Measurements from ENCODE around the gene UGCG.

The UGCG gene

DNA sequence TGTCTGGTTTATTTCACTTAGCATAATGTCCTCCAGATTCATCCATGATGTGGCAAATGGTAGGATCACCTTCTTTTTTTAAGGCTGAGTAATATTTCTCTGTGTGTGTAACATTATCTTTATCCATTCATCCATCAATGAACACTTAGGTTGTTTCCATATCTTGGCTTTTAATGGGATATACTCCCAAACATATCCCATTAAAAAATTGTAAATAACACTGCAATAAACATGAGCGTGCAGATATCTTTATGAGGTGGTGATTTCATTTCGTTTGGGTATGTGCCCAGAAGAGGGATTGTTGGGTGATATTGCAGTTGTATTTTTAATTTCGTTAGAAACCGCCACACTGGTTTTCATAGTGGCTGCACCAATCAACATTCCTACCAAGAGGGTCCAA, 36.2 kb upstream of the UGCG start:
- H3K27me3 ChIP-seq (ENCODE audit: low read length): no peaks in the 10 kb centered on the region
- no peaks in the 10 kb centered on the region for H3K9me2 ChIP-seq (replicated peaks; ENCODE audit: insufficient read depth, low read length)
- no peak overlapping the region for H2AFZ ChIP-seq (ENCODE audit: low read depth, low read length, severe bottlenecking)
- TF ChIP-seq EZH2phosphoT487 (conservative IDR thresholded peaks at IDR 0.05; ENCODE audit: low read length): no peak
- TF ChIP-seq, protein P1, sequence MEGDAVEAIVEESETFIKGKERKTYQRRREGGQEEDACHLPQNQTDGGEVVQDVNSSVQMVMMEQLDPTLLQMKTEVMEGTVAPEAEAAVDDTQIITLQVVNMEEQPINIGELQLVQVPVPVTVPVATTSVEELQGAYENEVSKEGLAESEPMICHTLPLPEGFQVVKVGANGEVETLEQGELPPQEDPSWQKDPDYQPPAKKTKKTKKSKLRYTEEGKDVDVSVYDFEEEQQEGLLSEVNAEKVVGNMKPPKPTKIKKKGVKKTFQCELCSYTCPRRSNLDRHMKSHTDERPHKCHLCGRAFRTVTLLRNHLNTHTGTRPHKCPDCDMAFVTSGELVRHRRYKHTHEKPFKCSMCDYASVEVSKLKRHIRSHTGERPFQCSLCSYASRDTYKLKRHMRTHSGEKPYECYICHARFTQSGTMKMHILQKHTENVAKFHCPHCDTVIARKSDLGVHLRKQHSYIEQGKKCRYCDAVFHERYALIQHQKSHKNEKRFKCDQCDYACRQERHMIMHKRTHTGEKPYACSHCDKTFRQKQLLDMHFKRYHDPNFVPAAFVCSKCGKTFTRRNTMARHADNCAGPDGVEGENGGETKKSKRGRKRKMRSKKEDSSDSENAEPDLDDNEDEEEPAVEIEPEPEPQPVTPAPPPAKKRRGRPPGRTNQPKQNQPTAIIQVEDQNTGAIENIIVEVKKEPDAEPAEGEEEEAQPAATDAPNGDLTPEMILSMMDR (IDR thresholded peaks at IDR 0.05; ENCODE audit: insufficient read depth, low read length, poor library complexity, severe bottlenecking): no peak
- H4K20me1 ChIP-seq (ENCODE audit: low read depth, low read length): no peaks in the 10 kb centered on the region
- H3K4me3 ChIP-seq (ENCODE audit: insufficient read depth, low read length, poor library complexity, severe bottlenecking): no peak overlapping the region
- H3K27ac ChIP-seq (ENCODE audit: low read depth, low read length): no peak overlapping the region
- no peak overlapping the region for H3K4me2 ChIP-seq (ENCODE audit: low read depth, low read length, poor library complexity, severe bottlenecking)
- H3K9ac ChIP-seq (ENCODE audit: low read length): no peak overlapping the region
- H3K36me3 ChIP-seq (ENCODE audit: low read length): no peaks in the 10 kb centered on the region
- no peaks in the 10 kb centered on the region for H3K79me2 ChIP-seq (ENCODE audit: insufficient read depth, low read length)
- H3F3A ChIP-seq (ENCODE audit: insufficient read depth): no peaks in the 10 kb centered on the region
- H3K9me3 ChIP-seq (ENCODE audit: insufficient read depth, low read length): no peaks in the 10 kb centered on the region

DNA sequence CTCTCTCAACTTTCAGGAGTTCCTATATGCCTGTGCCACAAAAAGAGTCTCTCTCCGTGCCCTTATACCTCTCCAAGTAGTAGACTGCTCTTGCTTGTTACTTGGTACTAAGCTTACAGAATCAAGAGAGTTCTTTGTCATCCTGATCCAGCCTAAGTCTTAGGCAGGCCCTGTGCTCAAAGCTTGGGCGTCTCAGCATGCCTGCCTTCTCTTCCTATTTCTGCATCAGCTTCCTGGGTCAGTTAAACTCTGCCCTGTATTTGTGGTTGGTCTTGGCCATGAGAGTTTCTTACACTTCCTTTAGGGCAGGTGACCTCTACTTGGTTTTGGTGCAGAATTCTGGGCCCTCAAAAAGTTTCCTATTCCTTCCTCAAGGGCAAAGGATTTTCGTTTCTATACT, 33.0 kb upstream of the UGCG start:
- no peak overlapping the region for H3K9ac ChIP-seq (ENCODE audit: low read length)
- no peak overlapping the region for H3K4me3 ChIP-seq (ENCODE audit: insufficient read depth, low read length, poor library complexity, severe bottlenecking)
- H3K27me3 ChIP-seq (ENCODE audit: low read length): no peaks in the 10 kb centered on the region
- no peak overlapping the region for H2AFZ ChIP-seq (ENCODE audit: low read depth, low read length, severe bottlenecking)
- no peaks in the 10 kb centered on the region for H3K79me2 ChIP-seq (ENCODE audit: insufficient read depth, low read length)
- no peaks in the 10 kb centered on the region for H3K36me3 ChIP-seq (ENCODE audit: low read length)
- no peaks in the 10 kb centered on the region for H3K9me3 ChIP-seq (ENCODE audit: insufficient read depth, low read length)
- no peaks in the 10 kb centered on the region for H4K20me1 ChIP-seq (ENCODE audit: low read depth, low read length)
- H3K27ac ChIP-seq (ENCODE audit: low read depth, low read length): no peak overlapping the region
- H3K9me2 ChIP-seq (replicated peaks; ENCODE audit: insufficient read depth, low read length): no peaks in the 10 kb centered on the region
- no peak overlapping the region for H3K4me2 ChIP-seq (ENCODE audit: low read depth, low read length, poor library complexity, severe bottlenecking)
- H3F3A ChIP-seq (ENCODE audit: insufficient read depth): no peaks in the 10 kb centered on the region
- TF ChIP-seq, protein P1 (IDR thresholded peaks at IDR 0.05; ENCODE audit: insufficient read depth, low read length, poor library complexity, severe bottlenecking): no peak
- no peak for TF ChIP-seq EZH2phosphoT487 (conservative IDR thresholded peaks at IDR 0.05; ENCODE audit: low read length)

DNA sequence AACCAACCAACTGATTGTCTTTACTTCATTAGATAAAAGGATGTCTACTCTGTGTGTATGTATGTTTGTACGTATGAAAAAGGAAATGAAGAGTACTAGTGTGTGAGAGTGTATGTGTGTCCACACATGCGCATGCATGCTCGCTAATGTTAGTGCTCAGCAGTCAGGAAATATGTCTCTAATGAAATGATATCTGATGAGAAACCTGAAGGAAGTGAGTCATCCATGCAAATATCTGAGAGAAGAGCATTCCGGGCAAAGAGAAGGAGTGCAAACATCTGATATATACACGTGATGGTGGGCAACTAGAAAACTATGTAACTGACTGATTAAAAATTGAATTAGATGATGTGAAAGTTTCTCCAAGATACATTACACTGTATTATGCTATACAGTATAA, 29.6 kb upstream of the UGCG start:
- TF ChIP-seq EZH2phosphoT487 (conservative IDR thresholded peaks at IDR 0.05; ENCODE audit: low read length): no peak
- TF ChIP-seq, protein P1 (IDR thresholded peaks at IDR 0.05; ENCODE audit: insufficient read depth, low read length, poor library complexity, severe bottlenecking): no peak
- Histone ChIP-seq H4K20me1 (ENCODE audit: low read depth, low read length) (no peaks in the 10 kb centered on the region), H3F3A (ENCODE audit: insufficient read depth) (no peaks in the 10 kb centered on the region), H3K9me3 (ENCODE audit: insufficient read depth, low read length) (no peaks in the 10 kb centered on the region), H2AFZ (ENCODE audit: low read depth, low read length, severe bottlenecking) (no peak overlapping the region), H3K27me3 (ENCODE audit: low read length) (no peaks in the 10 kb centered on the region), H3K27ac (ENCODE audit: low read depth, low read length) (no peak overlapping the region), H3K4me2 (ENCODE audit: low read depth, low read length, poor library complexity, severe bottlenecking) (no peak overlapping the region), H3K79me2 (ENCODE audit: insufficient read depth, low read length) (no peaks in the 10 kb centered on the region), H3K4me3 (ENCODE audit: insufficient read depth, low read length, poor library complexity, severe bottlenecking) (no peak overlapping the region), H3K9ac (ENCODE audit: low read length) (no peak overlapping the region), H3K36me3 (ENCODE audit: low read length) (no peaks in the 10 kb centered on the region), H3K9me2 (replicated peaks; ENCODE audit: insufficient read depth, low read length) (no peaks in the 10 kb centered on the region)

All from SU-DHL-6 (cell line).